ENCODE measurements around the gene CEP83. TPM values are rescaled to one million over a fixed set of nuclear protein-coding genes. Genes with fewer than 3 reads are reported as not detected.
A peak's percentile ranks its signal among the peaks of the same experiment; 100 is the strongest.

Gene CEP83
- total and polyA plus RNA-seq, 12 donors = 4.2 to 20.5 (median 10.2) TPM

DNA sequence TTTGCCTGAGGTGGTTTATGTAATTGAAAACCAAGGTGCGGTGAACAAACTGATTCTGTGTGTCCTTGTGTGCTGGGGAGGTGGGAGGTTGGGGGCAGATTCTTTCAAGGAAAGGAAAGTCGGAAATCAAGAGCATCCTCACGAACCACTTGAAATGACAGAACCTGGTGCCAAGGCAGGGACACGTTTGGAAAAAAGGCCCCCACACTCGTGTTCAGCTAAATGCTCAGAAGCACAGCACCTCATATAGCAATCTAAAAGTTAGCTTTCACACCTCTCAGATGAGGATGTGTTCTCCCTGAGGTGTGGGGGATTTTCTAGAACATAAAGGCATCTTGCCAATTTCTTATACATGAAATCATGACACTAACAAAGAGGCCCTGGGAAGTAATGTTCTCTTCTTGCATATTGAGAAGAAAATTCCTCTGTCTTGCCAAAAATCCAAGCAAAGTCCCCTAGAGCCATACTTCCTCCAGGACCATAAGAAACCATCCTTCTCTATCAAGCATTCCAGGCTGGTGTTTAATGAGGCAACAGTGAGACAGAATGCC lies 191.7 kb downstream of the CEP83 start:
- H3K27ac ChIP-seq = peak overlapping the region in 7 of 10 donors; percentile 42 to 92 (median 56)
- 84 to 86% methylated on average over 5 of the region's 5 CpGs for WGBS, 2 donors
- DNase-seq (no peak), ATAC-seq (no peak)
- intact Hi-C loops (cut with DNase I) = loop anchor here in 1 of 10 donors (10.0 kb wide), 1 partner anchor 123 kb away; the partner anchor contains the start of gene PLXNC1
- H3K4me1 ChIP-seq = peaks cover 0 to 54% (median 19%) of the 10 kb centered on the region in 9 donors
- no peaks in the 10 kb centered on the region for H3K9me3 ChIP-seq
- no peaks in the 10 kb centered on the region for H3K27me3 ChIP-seq
- peaks cover 0 to 11% (median 0%) of the 10 kb centered on the region in 9 donors for H3K36me3 ChIP-seq
- H3K4me3 ChIP-seq = no peak overlapping the region
- TF ChIP-seq, protein P1, sequence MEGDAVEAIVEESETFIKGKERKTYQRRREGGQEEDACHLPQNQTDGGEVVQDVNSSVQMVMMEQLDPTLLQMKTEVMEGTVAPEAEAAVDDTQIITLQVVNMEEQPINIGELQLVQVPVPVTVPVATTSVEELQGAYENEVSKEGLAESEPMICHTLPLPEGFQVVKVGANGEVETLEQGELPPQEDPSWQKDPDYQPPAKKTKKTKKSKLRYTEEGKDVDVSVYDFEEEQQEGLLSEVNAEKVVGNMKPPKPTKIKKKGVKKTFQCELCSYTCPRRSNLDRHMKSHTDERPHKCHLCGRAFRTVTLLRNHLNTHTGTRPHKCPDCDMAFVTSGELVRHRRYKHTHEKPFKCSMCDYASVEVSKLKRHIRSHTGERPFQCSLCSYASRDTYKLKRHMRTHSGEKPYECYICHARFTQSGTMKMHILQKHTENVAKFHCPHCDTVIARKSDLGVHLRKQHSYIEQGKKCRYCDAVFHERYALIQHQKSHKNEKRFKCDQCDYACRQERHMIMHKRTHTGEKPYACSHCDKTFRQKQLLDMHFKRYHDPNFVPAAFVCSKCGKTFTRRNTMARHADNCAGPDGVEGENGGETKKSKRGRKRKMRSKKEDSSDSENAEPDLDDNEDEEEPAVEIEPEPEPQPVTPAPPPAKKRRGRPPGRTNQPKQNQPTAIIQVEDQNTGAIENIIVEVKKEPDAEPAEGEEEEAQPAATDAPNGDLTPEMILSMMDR (IDR thresholded peaks at IDR 0.05) = no peak

DNA sequence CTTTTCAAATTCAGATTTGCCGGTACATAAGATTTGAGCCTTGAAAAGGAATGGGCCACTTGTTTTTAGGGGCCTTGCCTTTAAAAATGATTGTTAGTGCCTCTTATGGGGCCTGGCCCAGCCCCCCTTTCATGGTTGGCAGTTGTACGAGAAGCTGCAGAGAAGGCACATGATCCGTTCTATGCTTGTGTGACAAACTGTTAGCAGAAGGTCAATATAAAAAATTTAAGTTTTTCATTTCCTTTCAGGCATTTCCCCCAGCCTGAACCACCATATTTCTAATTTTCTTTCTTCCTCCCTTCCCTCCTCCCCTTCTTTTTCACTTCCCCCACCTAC lies 192.2 kb downstream of the CEP83 start:
- Histone ChIP-seq H3K36me3 (peaks cover 0 to 11% (median 0%) of the 10 kb centered on the region in 9 donors), H3K27ac (peak overlapping the region in 7 of 10 donors; percentile 42 to 92 (median 56)), H3K4me1 (peaks cover 0 to 58% (median 24%) of the 10 kb centered on the region in 9 donors), H3K4me3 (no peak overlapping the region), H3K27me3 (no peaks in the 10 kb centered on the region), H3K9me3 (no peaks in the 10 kb centered on the region)
- DNase-seq = no peak
- TF ChIP-seq, protein P1 (IDR thresholded peaks at IDR 0.05) = no peak
- intact Hi-C loops (cut with DNase I) = loop anchor here in 1 of 10 donors (10.0 kb wide), 1 partner anchor 123 kb away; the partner anchor contains the start of gene PLXNC1
- 57 to 58% methylated on average over 3 of the region's 3 CpGs for WGBS, 2 donors
- ATAC-seq = peak in 1 of 8 donors; percentile 20

DNA sequence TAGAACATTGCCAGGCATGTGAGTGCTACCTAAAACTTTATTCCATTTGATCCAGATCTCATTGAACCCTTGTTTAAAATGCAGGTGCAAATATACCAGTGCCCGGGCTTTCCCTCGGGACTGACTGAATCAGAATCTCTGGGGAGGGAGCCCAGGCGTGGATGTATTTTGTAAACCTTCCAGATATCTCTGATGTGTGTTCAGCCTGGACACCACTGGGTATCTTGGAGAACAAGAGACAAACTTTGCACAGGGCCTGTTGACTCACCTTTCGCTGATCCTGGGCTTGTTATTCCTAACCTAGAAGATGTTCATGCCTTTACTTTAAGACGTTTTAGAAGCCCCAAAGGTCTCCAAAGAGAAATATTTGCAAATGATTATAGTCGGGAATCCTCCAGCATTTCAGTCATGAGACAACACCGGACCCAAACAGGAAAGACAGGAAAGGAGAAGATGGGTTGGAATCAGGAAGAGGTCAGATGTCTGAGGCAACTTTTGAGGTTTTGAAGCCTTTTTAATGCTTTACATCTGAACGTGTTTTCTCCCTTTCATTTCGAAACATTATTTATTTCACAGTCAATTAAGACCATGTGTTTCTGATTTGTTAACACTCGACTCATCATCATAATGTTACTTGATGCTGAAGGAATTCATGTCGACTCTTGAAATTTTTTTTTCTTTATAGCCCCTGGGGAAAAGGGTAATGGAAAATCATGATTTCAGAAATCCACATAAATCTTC lies 192.7 kb downstream of the CEP83 start:
- Histone ChIP-seq H3K4me1 (peaks cover 0 to 64% (median 29%) of the 10 kb centered on the region in 9 donors), H3K27ac (peak overlapping the region in 8 of 10 donors; percentile 30 to 92 (median 52)), H3K36me3 (peaks cover 0 to 11% (median 0%) of the 10 kb centered on the region in 9 donors), H3K9me3 (no peaks in the 10 kb centered on the region), H3K4me3 (no peak overlapping the region), H3K27me3 (no peaks in the 10 kb centered on the region)
- TF ChIP-seq, protein P1 (IDR thresholded peaks at IDR 0.05) = no peak
- WGBS, 2 donors = 64 to 71% methylated on average over 11 of the region's 11 CpGs
- intact Hi-C loops (cut with DNase I) = loop anchor here in 1 of 10 donors (10.0 kb wide), 1 partner anchor 122 kb away; the partner anchor contains the start of gene PLXNC1
- DNase-seq (no peak), ATAC-seq (peak in 1 of 8 donors; percentile 5)

DNA sequence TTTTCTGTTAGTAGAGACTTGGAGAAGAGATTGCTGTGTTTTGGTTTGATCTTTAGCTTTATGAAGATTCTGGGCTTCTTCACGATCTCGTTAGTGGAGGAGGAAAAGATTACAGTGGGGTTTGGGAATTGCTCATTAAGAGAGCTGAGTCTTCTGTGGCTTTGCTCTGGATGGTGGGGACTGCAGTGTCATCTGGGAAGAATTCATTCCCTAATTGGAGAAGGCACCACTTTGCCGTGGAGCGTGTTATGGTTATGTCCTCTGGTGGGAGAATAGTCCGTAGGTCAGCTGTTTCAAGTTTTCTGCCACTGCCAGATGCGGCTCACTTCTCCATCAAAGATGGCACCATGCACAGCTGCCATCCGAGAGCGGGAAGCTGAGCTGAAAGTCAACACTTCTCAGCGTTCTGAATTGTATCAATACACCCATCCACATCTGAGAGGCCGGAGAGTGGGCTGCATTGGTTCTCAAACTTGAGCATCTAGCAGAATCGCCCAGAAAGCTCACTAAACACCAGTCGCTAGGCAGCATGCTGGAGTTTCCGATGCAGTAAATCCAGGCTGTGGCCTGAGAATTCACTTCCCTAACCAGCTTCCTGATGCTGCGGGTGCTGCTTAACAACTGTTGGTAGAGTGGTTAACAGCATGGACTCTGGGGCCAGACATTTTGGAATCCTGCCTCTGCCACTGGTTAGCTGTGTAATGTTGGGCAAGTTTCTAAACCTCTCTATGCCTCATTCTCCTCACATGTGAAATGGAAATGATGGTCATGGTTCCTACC lies 193.5 kb downstream of the CEP83 start:
- no peak for DNase-seq
- Histone ChIP-seq H3K27me3 (no peaks in the 10 kb centered on the region), H3K4me1 (peaks cover 0 to 72% (median 37%) of the 10 kb centered on the region in 9 donors), H3K36me3 (peaks cover 0 to 13% (median 0%) of the 10 kb centered on the region in 9 donors), H3K4me3 (no peak overlapping the region), H3K27ac (peak overlapping the region in 6 of 10 donors; percentile 13 to 92 (median 58)), H3K9me3 (no peaks in the 10 kb centered on the region)
- WGBS, 2 donors = 90 to 91% methylated on average over 14 of the region's 14 CpGs
- no peak for ATAC-seq
- TF ChIP-seq, protein P1 (IDR thresholded peaks at IDR 0.05) = no peak
- intact Hi-C loops (cut with DNase I) = loop anchor here in 1 of 10 donors (10.0 kb wide), 1 partner anchor 121 kb away; the partner anchor contains the start of gene PLXNC1

Data from heart right ventricle (tissue), 16 donors.